Stomach (tissue), 4 donors: ENCODE results near the gene TOMM40.
A peak's percentile ranks its signal among the peaks of the same experiment; 100 is the strongest.

Experiments
- CTCF ChIP-seq, 7 experiments: fragments of 450-650 bp in 4 of 7; fragments of 200-600 bp in 3 of 7; sonication (generic) in 3 of 7; IDR thresholded peaks; one replicate each; pipeline ENCODE4 v1.5.1; 2016 to 2019; ENCODE audit warnings: antibody characterized with exemption in 7 of 7, control low read depth in 2 of 7, mild to moderate bottlenecking in 1 of 7
- EP300 ChIP-seq: sonication (generic); formaldehyde crosslinking; IDR thresholded peaks from one replicate; pipeline ENCODE4 v1.6.1; 2017; ENCODE audit warnings: antibody characterized with exemption
- POLR2A ChIP-seq, 4 donors: fragments of 450-650 bp; IDR thresholded peaks; one replicate each; pipeline ENCODE4 v1.6.1; 2016; ENCODE audit warnings: antibody characterized with exemption in 4 of 4, control low read depth in 2 of 4, mild to moderate bottlenecking in 1 of 4, moderate library complexity in 1 of 4
- POLR2AphosphoS5 ChIP-seq, 3 donors: sonication (generic); formaldehyde crosslinking; IDR thresholded peaks; one replicate each; pipeline ENCODE4 v1.6.1; 2016; ENCODE audit warnings: antibody characterized with exemption in 3 of 3

GRCh38 chr19:44845612-44846454, 45.2 kb upstream of the TOMM40 start, which contains the start of gene NECTIN2:
- TF ChIP-seq POLR2AphosphoS5 (IDR thresholded peaks at IDR 0.05): peak; percentile 87 to 97 (median 93)
- TF ChIP-seq CTCF (IDR thresholded peaks at IDR 0.05): peak in 5 of 7 experiments; percentile 35 to 90 (median 60)
- TF ChIP-seq POLR2A (IDR thresholded peaks at IDR 0.05): peak in 2 of 4 donors; percentile 76 to 83
- TF ChIP-seq EP300: no peak
